HG03432 (cell line): Measurements from ENCODE around the gene ATG4A.

ENCODE experiments used
- ATAC-seq: cut with Tn5 transposase; IDR thresholded peaks from one replicate; pipeline ENCODE4 v1.9.1; 2021; ENCODE audit warnings: mild to moderate bottlenecking, moderate library complexity; ENCODE audit not compliant: unreplicated experiment

The ATG4A gene, protein sequence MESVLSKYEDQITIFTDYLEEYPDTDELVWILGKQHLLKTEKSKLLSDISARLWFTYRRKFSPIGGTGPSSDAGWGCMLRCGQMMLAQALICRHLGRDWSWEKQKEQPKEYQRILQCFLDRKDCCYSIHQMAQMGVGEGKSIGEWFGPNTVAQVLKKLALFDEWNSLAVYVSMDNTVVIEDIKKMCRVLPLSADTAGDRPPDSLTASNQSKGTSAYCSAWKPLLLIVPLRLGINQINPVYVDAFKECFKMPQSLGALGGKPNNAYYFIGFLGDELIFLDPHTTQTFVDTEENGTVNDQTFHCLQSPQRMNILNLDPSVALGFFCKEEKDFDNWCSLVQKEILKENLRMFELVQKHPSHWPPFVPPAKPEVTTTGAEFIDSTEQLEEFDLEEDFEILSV

DNA sequence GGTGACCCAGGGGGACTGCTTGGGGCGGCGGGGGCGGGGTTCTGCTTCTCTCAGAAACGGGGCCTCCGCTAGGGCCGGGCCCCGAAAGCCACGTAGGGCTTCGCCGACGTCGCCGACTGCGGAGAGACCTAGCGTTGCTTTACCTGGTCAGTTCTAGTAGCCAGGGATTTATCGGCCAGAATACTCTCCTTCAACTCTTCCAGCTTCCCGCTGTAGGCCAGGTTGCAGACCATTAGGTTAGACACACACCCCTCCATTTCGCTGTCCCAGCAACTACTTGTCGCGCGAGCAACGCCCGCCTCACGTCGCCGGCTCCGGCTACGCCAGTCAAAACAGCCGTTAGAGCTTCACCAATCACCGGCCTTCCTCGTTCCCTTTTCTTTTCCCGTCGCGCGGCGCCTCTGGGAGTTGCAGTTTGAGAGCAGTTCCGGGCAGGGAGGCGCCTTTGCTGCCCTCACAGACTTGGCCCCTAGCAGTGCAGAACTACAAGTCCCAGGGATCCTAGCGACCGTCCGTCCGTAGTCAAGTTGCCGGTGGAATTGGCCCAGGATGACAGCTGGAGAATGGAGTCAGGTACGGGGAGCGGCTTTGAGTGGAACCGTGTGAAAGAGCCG is at the start of gene ATG4A, which contains the start of gene PSMD10:
ATG4A (plus strand) TSS at position 515 of the 614 bp plus-strand sequence; CDS start at position 564, 49 bp downstream.
PSMD10 (minus strand) TSS at position 279 of the 614 bp plus-strand sequence; CDS start at position 257, 22 bp downstream.
- peak; percentile 97 for ATAC-seq

DNA sequence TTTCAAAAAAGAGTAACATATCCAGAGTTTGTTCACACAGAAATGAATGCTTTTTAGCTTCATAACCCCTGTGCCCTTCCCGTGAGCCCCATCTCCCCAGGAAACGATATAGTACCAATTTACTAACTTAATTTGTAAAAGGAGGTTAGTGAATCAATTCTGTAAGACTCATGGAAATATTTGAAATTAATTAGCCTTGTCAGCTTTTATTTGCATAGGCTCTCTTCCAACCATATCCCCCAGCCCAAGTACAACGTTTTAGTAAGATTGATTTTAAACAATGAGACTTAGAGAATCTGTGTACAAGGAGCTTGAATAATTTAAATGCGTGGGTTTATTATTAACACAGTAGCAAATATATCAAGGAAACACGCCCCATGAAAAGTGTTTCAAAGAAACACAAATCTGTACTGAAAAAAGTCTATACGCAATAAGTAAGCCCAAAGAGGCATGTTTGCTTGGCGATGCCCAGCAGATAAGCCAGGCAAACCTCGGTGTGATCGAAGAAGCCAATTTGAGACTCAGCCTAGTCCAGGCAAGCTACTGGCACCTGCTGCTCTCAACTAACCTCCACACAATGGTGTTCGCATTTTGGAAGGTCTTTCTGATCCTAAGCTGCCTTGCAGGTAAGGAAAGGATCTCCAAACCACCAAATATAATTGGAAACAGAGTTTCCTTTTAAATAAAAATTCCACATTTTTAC is 46.9 kb upstream of the ATG4A start, which contains the start of gene VSIG1:
VSIG1 (plus strand) TSS at position 512 of the 703 bp plus-strand sequence; CDS start at position 578, 66 bp downstream.
- no peak for ATAC-seq

DNA sequence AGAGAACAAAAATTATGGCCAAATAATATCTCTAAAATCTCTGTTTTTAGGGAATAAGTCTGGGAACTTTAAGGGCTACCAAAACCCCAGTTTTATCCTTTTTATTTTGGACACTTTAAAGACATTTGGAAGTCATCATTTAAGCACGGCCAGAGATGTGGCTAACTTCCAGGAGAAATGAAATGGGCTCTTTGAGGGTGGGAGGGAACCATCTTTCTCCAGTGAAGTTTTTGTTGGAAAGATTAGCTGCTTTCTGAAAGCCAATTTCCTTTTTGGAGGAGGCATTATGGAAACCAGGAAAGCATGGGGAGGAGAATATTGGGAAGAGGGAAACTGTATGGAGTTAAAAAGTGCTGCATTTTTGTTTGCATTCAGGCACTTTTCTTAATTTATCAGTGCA is 41.9 kb upstream of the ATG4A start:
- no peak for ATAC-seq

DNA sequence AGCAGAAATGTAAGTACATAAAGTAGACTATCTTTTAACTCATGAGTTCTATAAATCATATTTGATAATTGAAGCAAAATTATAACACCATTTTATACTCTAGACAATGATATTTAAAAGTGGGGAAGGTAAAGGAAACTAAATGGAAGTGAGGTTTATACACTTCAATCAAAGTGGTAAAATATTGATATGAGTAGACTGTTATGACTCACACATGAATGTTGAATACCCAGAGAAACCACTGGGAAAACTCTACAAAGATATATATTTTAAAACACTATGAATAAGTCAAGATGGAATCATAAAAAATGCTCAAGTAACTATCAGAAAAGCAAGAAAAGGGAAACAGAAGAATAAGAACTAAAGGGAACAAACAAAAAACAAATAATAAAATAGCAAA is 38.4 kb upstream of the ATG4A start:
- no peak for ATAC-seq

DNA sequence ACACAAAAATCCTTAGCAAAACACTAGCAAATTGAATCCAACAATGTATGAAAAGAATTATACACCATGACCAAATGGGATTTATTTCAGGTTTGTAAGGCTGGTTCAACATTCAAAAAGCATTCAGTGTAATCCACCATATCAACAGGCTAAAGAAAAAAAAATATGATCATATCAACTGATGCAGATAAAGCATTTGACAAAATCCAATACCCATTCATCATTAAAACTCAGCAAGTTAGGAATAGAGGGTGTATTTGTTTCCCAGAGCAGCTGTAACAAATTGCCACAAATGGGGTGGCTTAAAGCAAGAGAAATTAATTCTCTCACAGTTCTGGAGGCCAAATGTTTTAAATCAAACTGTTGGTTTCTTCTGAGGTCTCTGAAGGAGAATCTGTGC is 36.0 kb upstream of the ATG4A start:
- ATAC-seq = no peak

DNA sequence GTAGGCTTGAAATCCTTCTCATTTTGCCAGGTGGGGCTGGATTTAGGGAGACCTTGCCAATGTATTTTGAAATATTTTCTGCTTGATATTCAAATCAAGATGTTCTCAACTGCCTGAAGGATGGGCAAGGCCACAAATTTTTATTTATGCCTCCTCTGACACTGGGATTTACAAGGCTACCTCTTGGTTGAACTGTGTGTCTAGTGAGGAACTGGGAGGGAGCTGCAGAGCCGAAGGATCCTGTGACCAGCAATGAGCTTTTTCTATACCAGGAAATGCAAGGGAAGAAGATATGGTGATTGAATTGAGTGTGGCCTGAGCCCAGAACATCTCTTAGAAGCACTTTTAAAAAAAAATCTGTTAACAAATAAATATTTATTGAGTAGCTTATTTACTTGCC is 31.8 kb upstream of the ATG4A start:
- ATAC-seq = no peak

DNA sequence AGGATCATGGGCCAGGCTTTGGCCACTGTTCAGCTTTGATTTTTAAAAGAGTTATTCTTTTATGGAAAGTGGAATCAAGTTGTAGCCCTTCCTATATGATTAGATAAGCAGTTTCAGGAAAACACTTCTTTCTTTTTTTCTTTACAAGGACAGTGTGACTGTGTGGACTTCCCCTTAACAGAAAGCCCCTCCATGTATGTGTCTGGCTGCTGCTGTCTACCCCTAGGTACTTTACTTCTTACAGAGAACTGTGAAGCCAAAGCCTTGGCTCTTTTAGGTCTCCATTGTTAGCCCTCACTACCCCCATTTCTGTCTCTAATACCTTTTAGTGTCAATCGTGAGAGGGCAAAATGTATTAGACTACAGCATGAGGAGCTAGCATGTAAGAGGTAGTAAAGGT is 27.6 kb upstream of the ATG4A start:
- peak; percentile 48 for ATAC-seq

DNA sequence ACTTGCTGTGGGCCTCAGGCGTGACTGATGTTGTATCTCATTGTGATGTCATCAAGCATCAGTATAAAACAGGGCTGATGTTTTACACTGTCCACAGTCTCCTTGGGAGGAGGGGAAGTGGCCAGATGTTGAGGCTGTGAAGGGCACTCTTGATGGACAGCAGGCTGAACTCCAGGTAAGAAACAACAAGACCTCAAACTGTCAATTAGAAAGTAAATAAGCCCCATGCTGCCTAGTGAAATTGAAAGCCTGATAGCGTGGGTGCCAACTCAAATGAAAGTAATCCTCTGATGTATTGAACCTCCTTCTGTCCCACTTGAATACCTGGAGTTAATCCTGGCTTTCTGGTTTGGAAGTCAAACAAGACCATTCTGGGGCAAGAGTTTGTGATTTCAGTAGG is 27.0 kb upstream of the ATG4A start:
- peak; percentile 61 for ATAC-seq

DNA sequence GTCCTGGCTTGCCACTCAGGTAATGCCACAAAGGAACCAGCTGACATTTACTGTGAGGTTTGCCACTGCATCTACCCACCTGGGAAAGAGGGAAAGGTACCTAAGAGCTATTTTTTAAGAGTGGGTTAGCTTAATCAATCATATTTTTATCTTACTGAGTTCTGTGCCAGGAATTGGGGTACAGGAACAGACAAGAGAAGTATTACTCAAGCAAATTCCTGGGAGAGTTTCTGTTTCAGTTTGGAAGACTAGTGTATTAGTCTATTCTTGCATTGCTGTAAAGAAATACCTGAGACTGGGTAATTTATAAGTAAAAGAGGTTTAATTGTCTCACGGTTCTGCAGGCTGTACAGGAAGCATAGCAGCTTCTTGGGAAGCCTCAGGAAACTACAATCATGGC is 23.5 kb upstream of the ATG4A start:
- no peak for ATAC-seq

DNA sequence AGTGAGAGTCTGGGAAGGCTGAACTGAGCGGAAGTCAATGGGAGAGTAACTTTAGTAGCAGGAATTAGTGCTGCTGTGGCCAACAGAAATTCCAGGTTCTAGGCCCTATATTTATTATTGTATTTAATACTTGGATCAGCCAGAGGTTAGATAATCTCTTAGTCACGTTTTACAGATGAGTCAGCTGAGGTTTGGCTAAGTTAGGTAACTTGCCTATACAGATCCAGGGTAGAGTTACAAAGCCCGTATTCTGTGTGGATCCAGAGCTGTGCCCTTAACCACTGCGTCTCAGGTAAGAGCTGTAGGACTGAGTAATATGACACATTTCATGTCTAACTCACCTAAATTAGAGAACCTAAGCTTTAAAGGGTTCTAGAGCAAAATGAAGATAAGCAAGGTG is 20.7 kb upstream of the ATG4A start:
- no peak for ATAC-seq

DNA sequence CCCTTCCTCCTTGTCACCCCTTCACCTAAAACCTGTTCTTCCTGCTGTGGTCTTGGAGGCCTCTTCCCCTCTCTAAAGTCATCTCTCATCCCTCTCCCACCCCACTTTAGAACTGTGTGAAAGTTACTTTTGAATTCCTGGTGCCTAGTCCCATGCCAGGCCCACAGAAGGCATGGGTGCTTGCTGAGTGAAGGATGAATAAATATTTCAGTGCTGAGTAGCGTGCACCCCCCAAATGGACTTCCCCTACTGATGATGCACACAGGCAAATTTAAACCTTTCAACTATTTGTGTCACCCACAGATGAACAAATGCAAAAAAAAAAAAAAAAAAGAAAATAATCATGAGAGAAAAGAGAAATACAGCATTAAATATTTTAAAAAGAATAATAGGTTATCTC is 20.0 kb upstream of the ATG4A start:
- ATAC-seq = no peak

DNA sequence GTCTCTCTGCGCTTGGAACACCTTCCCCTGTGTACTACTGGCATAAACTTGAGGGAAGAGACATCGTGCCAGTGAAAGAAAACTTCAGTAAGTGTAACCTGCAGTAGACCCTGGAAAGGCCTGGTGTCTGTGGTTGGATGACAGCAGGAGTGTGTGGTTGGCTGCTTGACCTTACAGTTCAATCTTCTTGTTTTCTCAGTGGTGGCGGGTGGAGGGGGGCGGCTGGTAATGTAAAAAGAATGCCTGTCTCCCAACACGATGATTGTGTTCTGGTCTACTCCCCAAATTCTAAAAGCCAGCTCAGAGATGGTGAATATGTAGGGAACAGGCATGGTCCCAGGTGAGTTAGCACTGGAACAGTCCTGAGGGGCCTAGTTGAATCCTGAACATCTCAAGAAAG is 18.8 kb upstream of the ATG4A start:
- ATAC-seq = no peak

DNA sequence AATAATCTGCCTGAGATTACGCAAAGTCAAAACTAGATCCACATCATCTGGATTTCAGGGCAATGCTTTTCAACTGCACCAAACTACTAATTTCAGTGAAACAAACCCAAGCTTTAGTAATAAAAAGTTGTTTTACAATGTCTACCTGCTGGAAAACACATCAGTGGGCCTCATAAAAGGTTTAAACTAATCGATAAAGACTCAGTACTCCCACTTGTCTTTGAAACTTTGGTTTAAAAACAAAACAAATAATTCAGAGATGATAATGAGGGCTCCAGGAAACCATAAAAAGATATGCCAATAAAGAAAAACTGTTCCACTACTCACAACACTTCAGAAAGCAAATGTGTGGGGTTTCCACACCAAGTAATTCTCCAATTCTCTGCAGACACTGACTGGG is 10.5 kb upstream of the ATG4A start:
- no peak for ATAC-seq

DNA sequence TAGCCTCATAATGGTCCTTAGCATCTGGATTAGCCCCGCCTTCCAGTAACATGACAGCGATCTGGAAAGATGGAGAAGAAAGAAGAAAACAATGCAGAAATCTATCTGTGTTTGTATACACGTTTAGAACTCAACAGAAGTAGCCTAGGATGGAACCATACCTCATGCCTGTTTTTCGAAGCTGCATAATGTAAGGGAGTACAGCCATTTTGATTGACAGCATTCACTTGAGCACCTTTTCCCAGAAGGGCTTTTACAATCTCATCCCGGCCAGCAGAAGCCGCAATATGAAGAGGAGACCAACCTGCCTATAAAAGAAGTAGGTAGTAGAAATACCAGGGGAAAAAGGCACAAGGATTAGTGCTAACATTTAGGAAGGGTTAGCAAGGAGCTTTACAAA is 3.8 kb upstream of the ATG4A start:
- ATAC-seq = no peak

DNA sequence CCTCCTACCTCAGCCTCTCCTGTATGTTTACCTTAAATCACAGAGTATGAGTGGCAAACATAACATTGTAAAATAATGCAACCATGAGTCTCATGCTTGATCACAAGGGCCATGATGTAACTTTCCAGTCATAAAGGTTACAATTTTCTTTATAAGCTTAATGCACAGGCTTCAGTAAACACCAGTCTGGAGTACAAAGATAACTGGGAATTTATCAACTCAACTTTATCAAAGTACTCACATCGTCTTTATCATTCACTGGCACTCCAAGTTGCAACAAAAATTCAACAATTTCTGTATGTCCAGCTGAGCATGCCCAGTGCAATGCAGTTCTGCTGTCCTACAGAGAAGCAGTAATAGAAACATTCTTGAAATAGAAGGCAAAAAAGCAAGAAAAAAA is 3.1 kb upstream of the ATG4A start:
- ATAC-seq = no peak

DNA sequence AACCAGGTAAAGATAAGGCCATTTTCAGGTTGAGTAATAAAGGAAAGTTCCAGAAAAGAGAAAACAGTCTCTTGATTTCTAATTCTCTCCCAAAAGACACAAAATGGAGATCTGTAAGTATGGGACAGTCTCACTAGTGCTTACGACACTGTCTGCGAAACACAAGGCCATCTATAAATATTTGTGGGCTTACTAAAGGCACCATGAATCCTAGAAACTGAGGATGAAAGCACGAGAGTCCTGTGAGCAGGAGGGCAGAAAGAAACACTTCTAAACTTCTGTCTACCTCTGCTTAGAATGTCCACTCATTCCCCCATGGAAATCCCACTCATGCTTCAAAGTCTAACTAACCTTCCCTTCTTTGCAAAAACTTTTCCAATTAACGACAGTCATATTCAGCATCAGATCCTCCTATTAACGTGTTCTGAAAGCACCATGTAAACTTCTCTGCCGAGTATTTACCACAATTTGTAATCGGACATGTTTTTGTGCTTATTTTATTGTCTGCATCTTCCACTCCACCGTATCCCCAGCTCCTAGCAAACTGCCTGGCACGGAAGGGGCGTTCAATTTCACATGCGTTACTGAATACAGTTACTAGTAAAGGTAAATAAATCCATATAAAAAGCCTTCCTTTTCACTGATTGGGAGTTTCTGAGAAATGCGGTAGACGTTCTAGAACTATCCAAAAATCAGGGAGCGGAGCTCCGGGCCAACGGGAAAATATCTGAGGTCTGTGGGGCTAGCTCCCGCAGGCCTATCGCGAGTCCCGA is 901 bp upstream of the ATG4A start:
- ATAC-seq = peak; percentile 1

DNA sequence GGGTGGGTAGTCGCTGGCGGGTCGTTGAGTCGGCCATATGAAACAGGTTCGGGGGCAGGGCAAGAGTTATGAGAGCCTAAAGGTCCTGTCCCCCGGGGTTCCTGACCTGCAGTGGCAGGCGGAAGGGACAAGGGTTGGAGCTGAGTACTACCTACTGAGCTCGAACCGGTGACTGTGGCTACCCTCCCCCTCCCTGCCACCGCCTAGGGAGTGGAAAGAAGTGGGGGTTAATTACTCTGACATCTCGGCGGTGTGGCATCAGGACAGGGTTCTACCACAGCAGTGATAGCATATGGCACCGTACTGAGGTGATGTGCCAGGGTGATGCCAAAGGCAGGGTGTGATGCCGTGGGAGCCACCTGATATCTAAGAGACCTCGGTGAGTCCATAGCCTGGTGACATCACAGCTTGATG is 307 bp downstream of the ATG4A start:
- ATAC-seq = peak; percentile 50

DNA sequence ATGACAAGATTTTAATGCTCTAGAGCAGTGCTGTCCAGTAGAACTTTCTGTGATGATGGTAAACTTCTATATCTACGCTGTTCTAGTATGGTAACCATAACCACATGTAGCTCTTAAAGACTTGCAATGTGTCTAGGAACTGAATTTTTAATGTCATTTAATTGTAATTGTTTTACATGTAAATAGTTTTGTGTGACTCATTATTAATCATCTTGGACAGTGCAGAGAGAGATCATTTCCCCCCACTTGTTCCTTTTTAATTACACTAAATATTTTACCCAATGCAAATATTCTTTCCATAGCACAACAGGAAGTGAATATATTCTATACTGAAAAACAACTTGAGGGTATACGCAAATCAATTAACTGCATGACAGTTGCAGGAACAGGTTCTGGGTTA is 5.8 kb downstream of the ATG4A start:
- ATAC-seq = no peak

DNA sequence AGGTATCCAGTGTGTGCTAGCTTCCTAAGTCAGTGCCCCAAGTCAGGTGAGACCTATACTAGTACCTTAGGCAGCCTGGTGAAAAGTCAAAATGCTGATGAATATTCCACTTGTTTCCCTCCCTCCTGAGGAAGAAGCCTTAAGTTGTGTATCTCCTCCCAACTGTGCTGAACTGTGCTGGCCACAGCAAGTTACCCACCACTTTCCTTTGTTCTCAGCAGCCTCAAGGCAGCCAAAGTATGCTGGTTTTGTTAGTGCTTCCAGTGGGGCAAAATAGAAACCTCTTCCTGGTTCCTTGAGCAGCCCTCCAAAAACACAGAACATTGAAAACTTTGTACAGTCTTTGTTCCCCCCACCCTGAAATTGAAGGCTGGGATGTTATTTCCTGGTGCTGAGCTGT is 13.9 kb downstream of the ATG4A start:
- no peak for ATAC-seq

DNA sequence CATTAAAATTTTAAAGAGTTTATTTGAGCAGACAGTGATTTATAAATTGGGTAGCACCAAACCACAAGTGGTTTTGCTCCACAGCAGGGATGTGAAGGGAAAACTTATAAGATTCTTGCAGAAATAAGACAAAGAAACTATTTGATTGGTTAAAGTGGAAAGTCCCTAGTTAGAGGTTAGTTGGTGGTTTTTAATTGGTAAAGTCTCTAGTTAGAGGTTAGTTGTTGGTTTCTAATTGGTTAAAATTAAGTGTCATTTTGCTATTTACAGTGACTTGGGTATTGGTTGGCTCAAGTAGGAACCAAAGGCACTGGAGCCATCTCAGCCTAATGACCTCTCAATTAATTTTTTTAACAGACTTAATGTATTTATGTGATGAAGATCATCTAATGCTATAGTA is 23.0 kb downstream of the ATG4A start:
- no peak for ATAC-seq

DNA sequence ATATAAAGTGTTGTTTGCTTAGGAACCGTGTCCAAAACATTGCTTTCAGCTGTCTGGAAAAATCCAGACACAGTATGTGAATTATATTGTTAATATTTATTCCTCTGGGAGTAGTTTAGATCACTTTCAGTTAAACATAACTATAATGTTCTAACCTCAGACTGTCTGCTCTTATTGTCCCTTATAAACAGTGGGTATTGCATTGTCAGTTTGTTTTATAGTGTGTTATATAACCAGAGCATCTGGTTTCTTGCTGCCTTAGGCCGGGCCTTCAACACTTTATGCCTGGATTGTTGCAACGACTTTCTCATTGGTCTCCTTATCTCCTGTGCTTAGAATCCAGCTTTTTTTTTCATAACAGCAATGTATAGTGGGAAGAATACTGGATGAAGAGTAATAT is 26.4 kb downstream of the ATG4A start:
- ATAC-seq = no peak
